HG02885 (cell line): ENCODE data around the gene RAB5B.

Experiments used
- ATAC-seq: cut with Tn5 transposase; IDR thresholded peaks from one replicate; pipeline ENCODE4 v1.9.1; 2021; ENCODE audit warnings: mild to moderate bottlenecking; ENCODE audit not compliant: unreplicated experiment, poor library complexity

RAB5B gene

DNA sequence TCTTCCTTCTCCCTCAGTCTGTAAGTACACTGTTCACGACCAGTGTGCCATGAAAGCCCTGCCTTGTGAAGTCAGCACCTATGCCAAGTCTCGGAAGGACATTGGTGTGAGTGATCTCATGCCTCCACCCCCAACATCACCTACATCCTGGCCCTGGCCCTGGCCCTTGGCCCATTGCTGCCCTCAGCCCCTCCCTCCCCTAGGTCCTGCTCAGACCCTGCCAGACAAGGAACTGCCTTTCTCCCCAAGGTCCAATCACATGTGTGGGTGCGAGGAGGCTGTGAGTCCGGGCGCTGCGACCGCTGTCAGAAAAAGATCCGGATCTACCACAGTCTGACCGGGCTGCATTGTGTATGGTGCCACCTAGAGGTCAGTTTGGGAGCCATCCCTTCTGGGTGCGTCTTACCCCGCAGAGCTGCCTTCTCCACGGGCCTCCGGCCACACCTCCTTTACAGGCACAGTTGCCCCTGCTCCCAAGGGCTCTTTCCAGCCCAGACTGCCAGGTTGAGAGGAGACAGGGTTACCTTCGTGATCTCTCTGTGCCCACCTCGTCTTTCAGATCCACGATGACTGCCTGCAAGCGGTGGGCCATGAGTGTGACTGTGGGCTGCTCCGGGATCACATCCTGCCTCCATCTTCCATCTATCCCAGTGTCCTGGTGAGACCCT lies 33.7 kb upstream of the RAB5B start:
- ATAC-seq: peak; percentile 97

DNA sequence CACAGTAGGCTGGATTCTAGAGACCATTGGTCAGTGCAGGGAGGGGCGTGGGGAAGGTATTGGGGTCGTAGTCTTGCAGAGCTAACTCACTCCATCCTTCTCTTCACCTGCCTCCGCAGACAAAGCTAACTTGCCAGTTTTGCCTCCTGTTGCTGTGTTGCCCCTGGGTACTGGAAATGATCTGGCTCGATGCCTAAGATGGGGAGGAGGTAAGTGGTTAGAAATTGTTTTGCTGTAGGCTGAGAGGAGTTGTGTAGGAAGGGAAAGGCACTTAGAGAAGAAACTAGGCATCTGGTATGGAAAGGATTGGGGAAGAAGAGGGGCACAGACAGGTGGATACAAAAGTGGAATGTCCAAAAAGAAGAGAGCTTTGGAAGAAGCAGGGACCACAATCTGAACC lies 31.8 kb upstream of the RAB5B start:
- no peak for ATAC-seq

DNA sequence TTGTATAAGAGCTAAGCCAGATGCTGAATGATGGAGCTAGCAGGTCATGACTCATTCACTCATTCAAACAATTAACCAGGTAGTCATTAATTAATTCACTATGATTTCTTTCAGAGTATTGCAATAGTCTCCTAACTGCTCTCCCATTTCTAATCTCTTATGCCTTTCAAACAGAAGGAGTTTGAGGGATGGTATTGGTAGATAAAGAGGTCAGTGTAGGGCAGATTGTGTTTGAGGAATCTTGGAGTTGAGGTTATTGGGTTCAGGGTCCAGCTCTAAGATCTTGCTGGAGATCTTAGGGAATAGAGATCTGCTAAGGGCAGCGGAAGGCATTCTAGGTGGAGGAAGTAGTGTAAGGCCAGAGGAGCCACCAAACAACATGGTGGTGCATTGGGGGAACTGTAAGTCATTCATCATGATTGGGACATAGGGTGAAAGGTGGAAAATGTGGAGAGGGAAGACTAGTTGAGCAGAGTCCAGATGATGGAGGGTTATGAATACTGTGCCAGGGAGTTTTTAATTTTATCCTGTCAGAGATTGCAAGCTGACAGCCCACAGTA lies 31.2 kb upstream of the RAB5B start:
- no peak for ATAC-seq

DNA sequence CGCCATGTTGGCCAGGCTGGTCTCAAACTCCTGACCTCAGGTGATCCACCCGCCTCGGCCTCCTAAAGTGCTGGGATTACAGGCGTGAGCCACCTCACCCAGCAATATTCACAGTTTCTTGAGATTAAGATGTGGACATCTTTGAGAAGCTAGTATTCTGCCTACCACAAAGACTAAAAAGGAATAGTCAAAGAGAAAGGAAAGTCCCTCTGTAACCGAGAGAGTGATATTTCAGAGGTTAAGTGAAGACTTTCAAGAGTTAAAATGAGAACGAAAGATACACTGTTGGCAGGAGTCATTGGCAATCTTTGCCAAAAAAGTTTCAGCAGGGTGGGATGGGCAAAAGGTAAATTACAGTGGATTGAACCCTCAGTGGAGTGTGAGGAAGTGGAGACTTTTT lies 27.3 kb upstream of the RAB5B start:
- no peak for ATAC-seq

DNA sequence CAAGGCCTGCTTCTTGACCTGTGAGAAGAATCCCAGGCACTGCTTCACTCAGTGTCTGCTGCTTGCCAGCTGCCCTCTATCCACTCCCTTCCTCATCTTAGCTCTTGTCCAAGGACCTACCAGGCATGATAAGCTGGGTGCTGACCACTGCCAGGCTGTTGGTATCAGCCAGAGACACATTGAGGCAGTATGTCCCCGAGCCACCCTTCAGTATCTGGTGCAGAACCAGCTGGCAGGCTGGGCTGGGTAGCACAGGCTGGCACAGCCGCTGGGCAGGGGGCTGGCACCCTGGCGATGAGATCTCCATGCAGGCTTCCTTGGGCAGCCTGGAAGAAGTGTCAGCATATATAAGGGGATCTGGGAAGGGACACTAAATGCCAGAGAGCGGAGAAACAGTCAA lies 18.5 kb upstream of the RAB5B start:
- no peak for ATAC-seq

DNA sequence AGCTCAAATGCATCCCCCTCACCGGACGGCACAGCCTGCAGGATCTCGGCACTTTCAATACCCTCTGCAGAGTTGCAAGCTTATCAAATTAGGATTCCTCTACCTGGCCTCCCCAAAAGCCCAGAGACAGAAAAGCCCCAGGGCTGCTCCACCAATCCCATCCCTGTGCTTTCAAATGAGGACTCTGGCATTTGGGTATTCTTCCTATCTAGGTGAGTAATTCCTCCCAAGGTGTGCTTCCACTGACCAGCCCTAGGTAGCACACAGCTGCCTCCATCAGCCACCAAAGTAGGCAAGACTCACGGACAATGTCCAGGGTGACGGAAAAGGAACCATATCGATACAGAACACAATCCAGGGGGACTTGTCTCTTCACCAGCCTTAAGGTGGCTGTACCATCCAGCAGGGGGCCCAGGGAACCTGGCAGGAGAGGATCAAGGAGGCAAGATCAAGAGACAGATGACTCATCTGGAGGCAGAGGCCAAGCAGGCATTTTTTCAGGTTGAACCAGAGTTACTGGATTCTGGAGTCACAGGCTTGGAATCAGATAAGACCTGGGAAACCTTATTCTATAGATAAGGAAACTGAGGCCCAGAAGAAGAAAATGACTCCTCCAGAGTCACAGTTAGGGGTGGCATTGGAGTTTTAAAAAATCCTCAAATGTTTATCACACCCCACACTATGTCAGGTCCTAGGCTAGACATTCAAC lies 17.9 kb upstream of the RAB5B start:
- ATAC-seq: no peak

DNA sequence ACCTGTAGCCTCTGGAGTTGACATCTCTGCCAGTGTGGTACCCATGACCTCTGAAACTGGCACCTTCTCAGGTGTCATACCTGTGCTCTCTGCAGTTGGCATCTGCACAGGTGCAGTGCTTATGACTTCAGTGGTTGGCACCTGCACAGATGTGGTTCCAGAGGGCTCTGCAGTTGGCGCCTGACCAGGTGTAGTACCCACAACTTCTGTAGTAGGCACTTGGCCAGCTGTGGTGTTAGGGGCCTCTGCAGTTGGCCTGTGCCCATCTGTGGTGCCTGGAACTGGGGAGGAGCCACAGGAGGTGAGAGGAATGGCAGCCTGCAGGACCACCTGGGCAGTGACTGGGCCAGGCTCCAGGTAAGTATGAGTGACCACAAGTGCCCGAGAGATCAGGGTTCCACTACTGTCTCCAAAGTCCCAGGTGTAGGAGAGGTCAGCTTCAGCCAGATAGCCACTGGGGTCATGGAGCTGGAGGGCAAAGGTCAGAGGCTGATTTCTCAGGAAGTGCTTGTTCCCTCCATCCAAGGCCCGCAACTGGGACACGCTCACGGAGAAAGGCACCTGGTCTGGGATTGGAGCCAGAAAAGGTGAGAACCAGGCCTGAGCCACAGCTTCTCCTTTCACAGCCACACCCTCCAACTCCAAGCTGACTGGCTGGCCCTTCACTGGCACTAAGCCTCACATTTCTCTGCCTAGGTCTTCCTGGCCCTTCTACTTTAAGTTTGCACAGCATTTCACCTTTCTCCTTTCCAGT lies 16.6 kb upstream of the RAB5B start:
- ATAC-seq: no peak

DNA sequence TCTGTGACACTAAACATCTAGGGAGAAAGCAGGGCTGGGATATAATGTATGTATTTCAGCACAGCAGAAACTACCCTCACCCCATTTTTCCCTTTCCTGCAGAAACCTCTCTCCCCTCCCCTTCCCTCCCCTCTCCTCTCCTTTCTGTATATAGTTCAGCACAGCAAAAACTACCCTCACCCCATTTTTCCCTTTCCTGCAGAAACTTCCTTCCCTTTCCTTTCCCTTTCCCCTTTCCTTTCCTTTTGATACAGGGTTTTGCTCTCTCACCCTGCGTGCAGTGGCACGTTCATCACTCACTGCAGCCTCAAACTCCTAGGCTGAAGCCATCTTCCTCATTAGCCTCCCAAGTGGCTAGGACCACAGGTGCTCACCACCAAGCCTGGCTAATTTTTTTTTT lies 10.1 kb upstream of the RAB5B start:
- no peak for ATAC-seq

DNA sequence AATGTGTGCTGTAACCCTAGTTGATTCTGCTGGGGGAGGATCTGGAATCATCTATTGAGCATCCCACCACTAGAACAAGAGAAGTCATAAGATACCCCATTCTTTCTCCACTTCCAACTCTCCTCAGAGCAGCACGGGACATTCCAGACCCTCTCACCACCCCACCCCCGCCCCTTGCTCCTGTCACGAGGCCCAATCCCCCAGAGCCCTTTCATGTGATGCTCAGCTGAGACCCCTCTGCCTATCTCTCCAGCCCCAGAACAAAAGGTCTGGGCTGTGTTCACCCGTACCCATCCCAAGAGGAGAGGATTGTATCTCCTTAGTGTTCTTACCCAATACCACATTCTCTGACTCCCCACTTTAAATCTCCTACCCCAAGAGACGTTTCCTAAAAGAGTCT lies 8.6 kb upstream of the RAB5B start:
- no peak for ATAC-seq

DNA sequence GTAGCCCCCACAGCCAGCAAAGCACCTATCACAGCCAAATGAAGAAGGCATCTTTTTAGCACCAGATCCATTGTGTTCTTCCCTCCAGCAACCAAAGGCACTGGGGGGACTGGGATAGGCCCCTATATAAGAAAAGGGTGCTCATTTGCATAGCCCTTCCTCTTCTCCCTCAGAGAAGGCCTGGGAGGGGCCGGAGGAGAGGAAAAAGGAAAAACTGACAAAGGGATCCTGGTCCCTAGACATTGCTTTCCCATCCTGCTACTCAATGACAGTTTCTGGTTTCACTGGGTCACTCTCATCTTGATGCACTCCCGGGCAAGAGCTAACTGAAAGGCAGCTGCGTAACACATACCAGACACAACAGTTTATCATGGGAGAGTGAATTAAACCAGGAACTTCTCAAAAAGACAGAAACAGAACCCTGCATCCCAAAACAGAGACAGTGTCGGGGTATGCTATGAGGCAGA lies 7.9 kb upstream of the RAB5B start, which contains the start of gene PMEL:
PMEL (minus strand) TSS at position 102 of the 467 bp plus-strand sequence; CDS start at position 71, 31 bp downstream.
- ATAC-seq: no peak

DNA sequence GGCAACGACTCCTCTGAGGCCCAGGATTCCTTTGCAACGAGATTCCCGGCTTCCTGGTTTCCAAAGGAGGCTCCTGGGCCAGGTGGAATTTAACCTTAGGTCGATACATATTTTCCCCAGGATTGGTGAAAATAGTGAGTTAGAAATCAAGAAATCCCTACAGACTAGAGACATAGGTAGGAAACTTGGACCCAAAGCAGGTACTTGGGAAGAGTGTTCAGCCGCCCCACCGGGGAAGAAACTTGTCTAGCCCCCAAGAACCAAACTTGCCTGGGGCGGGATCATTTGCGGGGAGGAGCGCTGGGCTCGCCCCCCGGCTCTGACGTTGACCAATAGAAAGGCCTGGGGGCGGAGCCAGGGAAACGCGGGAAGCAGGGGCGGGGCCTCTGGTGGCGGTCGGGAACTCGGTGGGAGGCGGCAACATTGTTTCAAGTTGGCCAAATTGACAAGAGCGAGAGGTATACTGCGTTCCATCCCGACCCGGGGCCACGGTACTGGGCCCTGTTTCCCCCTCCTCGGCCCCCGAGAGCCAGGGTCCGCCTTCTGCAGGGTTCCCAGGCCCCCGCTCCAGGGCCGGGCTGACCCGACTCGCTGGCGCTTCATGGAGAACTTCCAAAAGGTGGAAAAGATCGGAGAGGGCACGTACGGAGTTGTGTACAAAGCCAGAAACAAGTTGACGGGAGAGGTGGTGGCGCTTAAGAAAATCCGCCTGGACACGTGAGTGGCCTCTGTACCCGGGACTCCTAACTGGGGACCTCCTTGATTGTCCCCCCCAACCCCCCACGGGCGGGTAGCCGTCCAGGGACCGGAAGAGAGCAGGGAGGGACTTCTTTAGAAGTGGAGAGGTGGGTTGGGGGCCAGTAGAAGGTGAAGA lies 7.2 kb upstream of the RAB5B start, which contains the start of gene CDK2:
CDK2 (plus strand) TSS at position 423 of the 874 bp plus-strand sequence; CDS start at position 602, 179 bp downstream.
- ATAC-seq: peak; percentile 98

DNA sequence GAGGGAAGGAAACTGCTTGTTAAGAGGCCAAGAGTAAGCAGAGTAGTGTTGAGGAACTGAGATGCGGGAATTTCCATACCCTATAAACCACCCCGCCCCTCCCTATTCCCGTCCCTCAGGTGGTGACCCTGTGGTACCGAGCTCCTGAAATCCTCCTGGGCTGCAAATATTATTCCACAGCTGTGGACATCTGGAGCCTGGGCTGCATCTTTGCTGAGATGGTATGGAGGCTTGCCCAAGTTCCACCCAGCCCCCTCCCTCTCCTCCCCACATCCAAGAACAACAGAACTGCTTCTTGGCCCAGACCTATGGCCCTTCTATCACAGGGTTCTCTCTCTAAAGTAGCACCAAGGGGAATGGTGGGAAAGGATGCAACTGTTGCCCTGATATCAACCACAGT lies 4.5 kb upstream of the RAB5B start:
- no peak for ATAC-seq

DNA sequence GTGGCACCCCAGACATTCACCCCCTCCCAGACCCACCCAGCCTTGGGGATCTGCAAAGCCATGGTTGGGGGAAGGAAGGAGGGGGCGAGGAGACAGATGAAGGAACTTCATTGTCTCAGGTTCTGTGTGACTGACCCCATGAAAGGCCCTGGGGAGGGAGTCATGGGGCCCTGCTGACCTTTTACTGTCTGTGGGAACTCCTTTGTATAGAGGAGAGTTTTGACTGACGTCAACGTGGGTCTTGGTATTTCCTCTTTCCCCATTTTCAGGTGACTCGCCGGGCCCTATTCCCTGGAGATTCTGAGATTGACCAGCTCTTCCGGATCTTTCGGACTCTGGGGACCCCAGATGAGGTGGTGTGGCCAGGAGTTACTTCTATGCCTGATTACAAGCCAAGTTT lies 3.1 kb upstream of the RAB5B start:
- ATAC-seq: no peak

DNA sequence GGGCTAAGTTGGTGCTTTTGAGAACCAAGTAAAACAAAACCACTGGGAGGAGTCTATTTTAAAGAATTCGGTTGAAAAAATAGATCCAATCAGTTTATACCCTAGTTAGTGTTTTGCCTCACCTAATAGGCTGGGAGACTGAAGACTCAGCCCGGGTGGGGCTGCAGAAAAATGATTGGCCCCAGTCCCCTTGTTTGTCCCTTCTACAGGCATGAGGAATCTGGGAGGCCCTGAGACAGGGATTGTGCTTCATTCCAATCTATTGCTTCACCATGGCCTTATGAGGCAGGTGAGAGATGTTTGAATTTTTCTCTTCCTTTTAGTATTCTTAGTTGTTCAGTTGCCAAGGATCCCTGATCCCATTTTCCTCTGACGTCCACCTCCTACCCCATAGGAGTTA lies 1.8 kb upstream of the RAB5B start:
- ATAC-seq: no peak

DNA sequence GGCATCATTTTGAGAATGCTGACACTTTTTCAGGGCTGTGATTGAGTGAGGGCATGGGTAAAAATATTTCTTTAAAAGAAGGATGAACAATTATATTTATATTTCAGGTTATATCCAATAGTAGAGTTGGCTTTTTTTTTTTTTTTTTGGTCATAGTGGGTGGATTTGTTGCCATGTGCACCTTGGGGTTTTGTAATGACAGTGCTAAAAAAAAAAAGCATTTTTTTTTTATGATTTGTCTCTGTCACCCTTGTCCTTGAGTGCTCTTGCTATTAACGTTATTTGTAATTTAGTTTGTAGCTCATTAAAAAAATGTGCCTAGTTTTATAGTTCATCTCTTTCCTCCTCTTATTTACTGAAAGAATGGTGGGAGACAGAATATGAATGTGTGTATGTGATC lies 1.4 kb upstream of the RAB5B start:
- no peak for ATAC-seq

DNA sequence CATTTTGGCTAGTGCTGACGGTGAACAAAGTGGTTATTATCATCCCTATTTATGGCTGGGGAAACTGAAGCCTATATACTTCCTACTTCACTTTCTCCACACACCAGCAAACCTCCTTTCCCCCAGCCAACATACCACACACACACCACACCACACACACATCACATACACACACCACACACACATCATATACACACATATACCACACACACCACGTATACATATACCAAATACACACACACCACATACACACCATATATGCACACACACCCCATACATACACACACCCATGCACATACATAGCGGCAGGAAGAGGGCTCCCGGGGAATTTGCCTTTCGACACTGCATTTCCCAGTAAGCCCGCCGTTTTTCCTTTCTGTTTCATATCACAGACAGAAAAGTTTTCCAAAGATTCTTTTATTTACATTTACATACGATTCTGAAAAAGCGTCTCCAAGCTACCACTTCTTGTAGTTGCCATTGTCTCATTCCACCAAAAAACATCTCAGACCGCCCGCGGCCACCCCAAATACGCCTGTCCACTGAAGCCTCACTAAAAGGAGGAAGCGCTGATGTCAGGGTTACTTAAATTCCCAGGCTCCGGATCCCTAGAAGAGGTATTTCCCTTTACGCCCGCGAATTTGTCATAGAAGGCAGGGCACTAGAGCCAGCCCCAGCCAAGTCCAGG lies 823 bp upstream of the RAB5B start:
- ATAC-seq: no peak

DNA sequence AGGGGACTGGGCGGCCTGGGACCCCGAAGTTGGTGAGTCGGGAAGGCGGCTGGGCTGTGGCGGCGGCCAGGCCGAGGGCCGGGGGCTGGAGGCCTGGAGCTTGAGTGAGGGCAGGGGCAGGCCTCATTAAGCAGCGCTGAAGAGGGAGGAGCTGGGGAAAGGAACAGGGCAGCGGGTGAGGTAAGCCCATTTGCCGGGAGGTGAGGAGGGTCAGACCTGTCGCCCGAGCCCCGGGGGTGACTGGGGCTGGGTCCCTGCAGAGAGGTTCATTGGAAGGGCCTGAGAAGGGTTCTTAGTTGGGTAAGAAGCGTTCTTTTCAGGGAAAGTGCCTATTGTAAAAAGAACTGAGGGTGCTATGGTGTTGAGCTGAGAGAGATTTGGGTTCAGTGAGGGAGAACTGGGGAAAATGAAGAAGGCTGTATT lies 441 bp downstream of the RAB5B start:
- ATAC-seq: peak; percentile 17

DNA sequence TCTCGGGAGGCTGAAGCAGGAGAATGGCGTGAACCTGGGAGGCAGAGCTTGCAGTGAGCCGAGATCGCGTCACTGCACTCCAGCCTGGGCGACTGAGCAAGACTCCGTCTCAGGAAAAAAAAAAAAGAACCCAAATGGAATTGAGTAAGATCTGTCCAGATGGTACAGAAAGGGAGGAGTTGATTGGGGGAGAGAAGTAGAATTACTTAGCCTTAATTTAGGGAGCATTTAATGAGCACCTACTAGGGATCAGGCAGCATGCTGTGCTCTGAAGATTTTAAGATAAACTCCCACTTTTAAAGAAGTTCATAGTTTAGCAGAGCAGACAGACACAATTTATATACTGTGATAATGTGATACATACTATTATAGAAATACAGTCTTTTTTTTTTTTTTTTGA lies 4.5 kb downstream of the RAB5B start:
- no peak for ATAC-seq

DNA sequence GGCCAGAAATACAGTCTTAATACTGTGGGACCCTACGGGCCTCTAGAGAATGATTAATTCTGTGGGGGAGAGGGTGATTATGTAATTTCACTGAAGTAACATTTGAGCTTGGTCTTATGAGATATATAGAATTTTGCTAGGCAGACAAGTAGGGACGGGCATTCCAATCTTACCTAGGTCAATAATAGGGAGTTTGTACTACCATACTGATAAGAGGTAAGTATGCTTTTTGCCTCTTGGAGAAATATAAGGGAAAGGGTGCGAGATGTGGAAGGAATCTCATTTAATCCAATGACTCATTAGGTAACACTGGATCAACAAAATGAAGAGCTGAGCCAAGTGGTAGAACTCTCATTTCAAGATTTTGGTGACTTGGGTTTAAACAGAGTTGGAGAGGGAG lies 5.2 kb downstream of the RAB5B start:
- no peak for ATAC-seq
